ENCODE measurements around the gene GOLGA8M. TPM values are rescaled to one million over a fixed set of nuclear protein-coding genes. Genes with fewer than 3 reads are reported as not detected.
"Not testable (repeated sequence)": the region's sequence is repeated elsewhere in the genome, so short reads cannot be mapped to it uniquely, and the experiment has no call there.

The GOLGA8M gene
- total RNA-seq, 1 donor from 2014 or later = 0.51 TPM

GRCh38 chr15:28660750-28661149 is 51.5 kb downstream of the GOLGA8M start:
- not testable (repeated sequence) for DNase-seq

GRCh38 chr15:28656018-28656360 is 56.2 kb downstream of the GOLGA8M start:
- DNase-seq = not testable (repeated sequence)

DNA sequence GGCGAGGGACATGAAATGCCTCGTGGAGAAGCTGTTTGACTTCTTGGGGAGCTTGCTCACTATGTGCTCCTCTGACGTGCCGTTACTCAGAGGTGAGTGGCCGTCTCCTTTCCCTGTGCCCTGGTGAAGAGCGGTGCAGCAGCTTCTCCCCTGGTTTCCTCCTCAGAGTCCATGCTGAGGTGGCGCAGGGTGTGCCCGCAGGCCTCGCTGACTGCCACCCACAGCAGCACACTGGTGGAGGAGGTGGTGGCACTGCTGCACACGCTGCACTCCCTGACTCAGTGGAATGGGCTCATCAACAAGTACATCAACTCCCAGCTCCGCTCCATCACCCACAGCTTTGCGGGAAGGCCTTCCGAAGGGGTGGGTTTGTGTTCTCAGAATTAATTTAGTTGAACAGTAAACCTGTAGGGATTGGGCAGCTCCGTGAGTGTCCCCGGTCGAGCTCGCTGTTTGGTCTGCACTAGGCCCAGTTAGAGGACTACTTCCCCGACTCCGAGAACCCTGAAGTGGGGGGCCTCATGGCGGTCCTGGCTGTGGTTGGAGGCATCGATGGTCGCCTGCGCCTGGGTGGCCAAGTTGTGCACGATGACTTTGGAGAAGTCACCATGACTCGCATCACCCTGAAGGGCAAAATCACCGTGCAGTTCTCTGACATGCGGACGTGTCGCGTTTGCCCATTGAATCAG is 56.7 kb downstream of the GOLGA8M start:
- DNase-seq = not testable (repeated sequence)

- DNase-seq = not testable (repeated sequence)
Measured at GRCh38 chr15:28654194-28654593, 58.0 kb downstream of the GOLGA8M start.

GRCh38 chr15:28652538-28652937 is 59.7 kb downstream of the GOLGA8M start:
- DNase-seq = not testable (repeated sequence)

Other genes with a start within 250 kb of the GOLGA8M start
- gene GOLGA8G, start 179.4 kb downstream of the GOLGA8M start, total RNA-seq = not detected in 2 replicates
- not detected in 2 replicates for gene GOLGA6L25, start 158.9 kb downstream of the GOLGA8M start, total RNA-seq
- not detected in 2 replicates for gene GOLGA6L7, start 136.2 kb upstream of the GOLGA8M start, total RNA-seq
- 18.5 and 24.1 TPM in 2 replicates for gene APBA2, start 173.6 kb upstream of the GOLGA8M start, total RNA-seq

Data from dermis blood vessel endothelial cell (primary cell).